HUES64 (cell line): Measurements from ENCODE around the gene KLF6.
A peak's percentile ranks its signal among the peaks of the same experiment; 100 is the strongest.

Experiments used
- H3K27ac ChIP-seq: 2 replicates; pipeline ENCODE4 v1.7.0; 2013; ENCODE audit warnings: low read depth, low read length, inconsistent platforms
- H3K27me3 ChIP-seq: 2 replicates; pipeline ENCODE4 v1.6.1; 2013; ENCODE audit warnings: mild to moderate bottlenecking, low read length; ENCODE audit not compliant: insufficient read depth
- H3K36me3 ChIP-seq: 2 replicates; pipeline ENCODE4 v1.6.1; 2013; ENCODE audit warnings: mild to moderate bottlenecking, low read length; ENCODE audit not compliant: insufficient read depth
- H3K4me1 ChIP-seq: 2 replicates; pipeline ENCODE4 v1.6.1; 2013; ENCODE audit warnings: mild to moderate bottlenecking, low read length, moderate library complexity; ENCODE audit not compliant: insufficient read depth
- H3K4me3 ChIP-seq: 2 replicates; pipeline ENCODE4 v1.5.1; 2013; ENCODE audit warnings: mild to moderate bottlenecking, low read length, moderate library complexity
- H3K9ac ChIP-seq: 2 replicates; pipeline ENCODE4 v1.6.1; 2013; ENCODE audit warnings: mild to moderate bottlenecking, low read depth, low read length
- H3K9me3 ChIP-seq: 2 replicates; pipeline ENCODE4 v1.6.1; 2013; ENCODE audit warnings: low read depth, low read length; ENCODE audit not compliant: insufficient read depth
- WGBS: fragments of 150-250, 120-280 bp; methylation state at CpG from one replicate; pipeline ENCODE4 v1.1.7; 2013; ENCODE audit warnings: missing lambda C conversion rate; 5-methylcytosine and 5-hydroxymethylcytosine counted together

KLF6 gene

GRCh38 chr10:3780021-3780770 lies 4.8 kb downstream of the KLF6 start:
- 90% methylated on average over 17 of the region's 17 CpGs for WGBS
- Histone ChIP-seq H3K9me3 (no peaks in the 10 kb centered on the region), H3K36me3 (peaks cover 62% of the 10 kb centered on the region), H3K4me1 (peaks cover 26% of the 10 kb centered on the region), H3K27ac (no peak overlapping the region), H3K27me3 (no peaks in the 10 kb centered on the region), H3K4me3 (peak overlapping the region; percentile 94; the same call in 1 of the 2 replicates), H3K9ac (no peak overlapping the region)

GRCh38 chr10:3779158-3779741 lies 5.8 kb downstream of the KLF6 start:
- WGBS = 92% methylated on average over 14 of the region's 14 CpGs
- no peak overlapping the region for H3K27ac ChIP-seq
- no peak overlapping the region for H3K9ac ChIP-seq

GRCh38 chr10:3778692-3779157 lies 6.3 kb downstream of the KLF6 start:
- Histone ChIP-seq H3K27ac (no peak overlapping the region), H3K9me3 (no peaks in the 10 kb centered on the region), H3K36me3 (peaks cover 62% of the 10 kb centered on the region), H3K27me3 (no peaks in the 10 kb centered on the region), H3K9ac (no peak overlapping the region), H3K4me3 (no peak overlapping the region), H3K4me1 (peaks cover 26% of the 10 kb centered on the region)
- 100% methylated on average over 1 of the region's 3 CpGs for WGBS

More at GRCh38 chr10:3779158-3779741, 5.8 kb downstream of the KLF6 start:
- no peaks in the 10 kb centered on the region for H3K9me3 ChIP-seq
- no peaks in the 10 kb centered on the region for H3K27me3 ChIP-seq
- H3K4me1 ChIP-seq = peaks cover 26% of the 10 kb centered on the region
- no peak overlapping the region for H3K4me3 ChIP-seq
- H3K36me3 ChIP-seq = peaks cover 62% of the 10 kb centered on the region

- no peaks in the 10 kb centered on the region for H3K27me3 ChIP-seq
- 96% methylated on average over 7 of the region's 7 CpGs for WGBS
- peaks cover 26% of the 10 kb centered on the region for H3K4me1 ChIP-seq
- no peak overlapping the region for H3K27ac ChIP-seq
- H3K9me3 ChIP-seq = no peaks in the 10 kb centered on the region
- H3K9ac ChIP-seq = no peak overlapping the region
- no peak overlapping the region for H3K4me3 ChIP-seq
- H3K36me3 ChIP-seq = peaks cover 62% of the 10 kb centered on the region
Observed at GRCh38 chr10:3777981-3778691, 6.9 kb downstream of the KLF6 start.

- Histone ChIP-seq H3K4me1 (peaks cover 20% of the 10 kb centered on the region), H3K27ac (0 out of 2 replicates have a peak overlapping the region, but pooled peaks have one; percentile 25), H3K36me3 (peaks cover 59% of the 10 kb centered on the region), H3K9ac (no peak overlapping the region), H3K4me3 (no peak overlapping the region), H3K27me3 (no peaks in the 10 kb centered on the region), H3K9me3 (no peaks in the 10 kb centered on the region)
- WGBS = 95% methylated on average over 12 of the region's 13 CpGs
Observed at GRCh38 chr10:3776796-3777571, 8.0 kb downstream of the KLF6 start.

GRCh38 chr10:3775696-3776551 lies 9.1 kb downstream of the KLF6 start:
- Histone ChIP-seq H3K4me1 (peaks cover 20% of the 10 kb centered on the region), H3K9ac (peak overlapping the region; percentile 33; the same call in 1 of the 2 replicates), H3K4me3 (no peak overlapping the region), H3K9me3 (no peaks in the 10 kb centered on the region), H3K27me3 (no peaks in the 10 kb centered on the region), H3K27ac (peak overlapping the region; percentile 71), H3K36me3 (peaks cover 49% of the 10 kb centered on the region)
- WGBS = 38% methylated on average over 8 of the region's 8 CpGs

- no peak overlapping the region for H3K9ac ChIP-seq
- no peak overlapping the region for H3K4me3 ChIP-seq
- H3K36me3 ChIP-seq = peaks cover 40% of the 10 kb centered on the region
- WGBS = 96% methylated on average over 21 of the region's 21 CpGs
- H3K9me3 ChIP-seq = no peaks in the 10 kb centered on the region
- H3K27ac ChIP-seq = peak overlapping the region; percentile 71; the same call in 1 of the 2 replicates
- H3K4me1 ChIP-seq = peaks cover 20% of the 10 kb centered on the region
- H3K27me3 ChIP-seq = no peaks in the 10 kb centered on the region
Observed at GRCh38 chr10:3774814-3775695, 10.0 kb downstream of the KLF6 start.

GRCh38 chr10:3774018-3774813 lies 10.8 kb downstream of the KLF6 start:
- 95% methylated on average over 16 of the region's 17 CpGs for WGBS
- Histone ChIP-seq H3K9me3 (no peaks in the 10 kb centered on the region), H3K9ac (no peak overlapping the region), H3K27ac (no peak overlapping the region), H3K4me1 (peaks cover 20% of the 10 kb centered on the region), H3K4me3 (no peak overlapping the region), H3K36me3 (peaks cover 32% of the 10 kb centered on the region), H3K27me3 (no peaks in the 10 kb centered on the region)

- peaks cover 25% of the 10 kb centered on the region for H3K36me3 ChIP-seq
- no peaks in the 10 kb centered on the region for H3K27me3 ChIP-seq
- WGBS = 94% methylated on average over 10 of the region's 10 CpGs
- no peak overlapping the region for H3K9ac ChIP-seq
- no peaks in the 10 kb centered on the region for H3K9me3 ChIP-seq
- H3K4me3 ChIP-seq = no peak overlapping the region
- H3K27ac ChIP-seq = no peak overlapping the region
- peaks cover 20% of the 10 kb centered on the region for H3K4me1 ChIP-seq
Observed at GRCh38 chr10:3773460-3774017, 11.5 kb downstream of the KLF6 start.
